COR-L47 (cell line): Measurements from ENCODE around the gene JSRP1.
"Not testable (repeated sequence)": the region's sequence is repeated elsewhere in the genome, so short reads cannot be mapped to it uniquely, and the experiment has no call there.

Experiments used
- DNase-seq: peaks from one replicate; lab custom pipeline; 2025; lab: John Stamatoyannopoulos, UW

JSRP1 gene

GRCh38 chr19:2282062-2282861 lies 26.0 kb upstream of the JSRP1 start, which contains the start of gene PEAK3:
PEAK3 (minus strand) TSS chr19:2282175; CDS start chr19:2280931, 1,244 bp downstream.
- DNase-seq: no peak

DNA sequence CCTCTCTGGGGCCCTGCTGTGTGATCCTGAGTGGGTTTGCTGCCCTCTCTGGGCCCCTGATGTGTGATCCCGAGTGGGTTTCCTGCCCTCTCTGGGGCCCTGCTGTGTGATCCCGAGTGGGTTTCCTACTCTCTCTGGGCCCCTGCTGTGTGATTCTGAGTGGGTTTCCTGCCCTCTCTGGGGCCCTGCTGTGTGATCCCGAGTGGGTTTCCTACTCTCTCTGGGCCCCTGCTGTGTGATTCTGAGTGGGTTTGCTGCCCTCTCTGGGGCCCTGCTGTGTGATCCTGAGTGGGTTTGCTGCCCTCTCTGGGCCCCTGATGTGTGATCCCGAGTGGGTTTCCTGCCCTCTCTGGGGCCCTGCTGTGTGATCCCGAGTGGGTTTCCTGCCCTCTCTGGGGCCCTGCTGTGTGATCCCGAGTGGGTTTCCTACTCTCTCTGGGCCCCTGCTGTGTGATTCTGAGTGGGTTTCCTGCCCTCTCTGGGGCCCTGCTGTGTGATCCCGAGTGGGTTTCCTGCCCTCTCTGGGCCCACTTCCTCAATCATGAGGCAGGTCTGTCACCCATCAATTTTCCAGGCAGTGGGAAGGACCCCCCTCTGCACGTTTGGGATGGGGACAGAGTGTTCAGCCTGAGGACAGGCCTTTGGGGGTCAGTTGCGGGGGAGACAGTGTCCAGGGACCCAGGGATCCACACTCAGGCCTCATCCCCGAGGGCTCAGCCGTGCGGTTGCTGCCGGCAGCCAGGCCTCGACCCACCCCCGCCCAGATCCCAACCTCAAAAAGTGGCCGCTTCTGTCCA lies 25.2 kb upstream of the JSRP1 start:
- not testable (repeated sequence) for DNase-seq

DNA sequence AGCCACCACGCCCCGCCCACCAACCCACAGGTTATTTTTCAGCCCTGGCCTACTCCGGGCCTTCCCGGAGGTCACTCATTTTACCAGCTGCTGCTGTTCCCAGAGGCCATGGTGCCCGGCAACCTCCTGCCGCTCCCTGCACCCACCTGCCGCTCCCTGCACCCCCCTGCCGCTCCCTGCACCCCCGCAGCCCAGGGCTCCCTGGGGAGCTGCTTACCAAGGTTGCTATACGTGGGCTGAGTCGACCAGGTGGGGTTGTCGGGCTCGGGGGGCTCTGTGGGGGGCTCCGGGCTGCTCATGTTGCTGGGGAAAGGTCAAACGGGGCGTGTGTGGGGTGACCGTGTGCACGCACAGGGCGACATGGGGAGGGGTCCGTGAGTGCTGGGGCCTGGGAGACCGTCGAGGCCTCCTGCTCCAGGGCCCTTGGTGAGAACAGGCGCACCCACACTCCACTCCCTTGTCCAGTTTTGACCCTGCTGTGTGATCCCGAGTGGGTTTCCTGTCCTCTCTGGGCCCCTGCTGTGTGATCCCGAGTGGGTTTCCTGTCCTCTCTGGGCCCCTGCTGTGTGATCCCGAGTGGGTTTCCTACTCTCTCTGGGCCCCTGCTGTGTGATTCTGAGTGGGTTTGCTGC lies 24.5 kb upstream of the JSRP1 start:
- no peak for DNase-seq

- DNase-seq: no peak
Measured at GRCh38 chr19:2278459-2279158, 22.4 kb upstream of the JSRP1 start.

GRCh38 chr19:2277138-2277537 lies 20.9 kb upstream of the JSRP1 start:
- no peak for DNase-seq

GRCh38 chr19:2276429-2276986 lies 20.3 kb upstream of the JSRP1 start:
- DNase-seq: no peak

DNA sequence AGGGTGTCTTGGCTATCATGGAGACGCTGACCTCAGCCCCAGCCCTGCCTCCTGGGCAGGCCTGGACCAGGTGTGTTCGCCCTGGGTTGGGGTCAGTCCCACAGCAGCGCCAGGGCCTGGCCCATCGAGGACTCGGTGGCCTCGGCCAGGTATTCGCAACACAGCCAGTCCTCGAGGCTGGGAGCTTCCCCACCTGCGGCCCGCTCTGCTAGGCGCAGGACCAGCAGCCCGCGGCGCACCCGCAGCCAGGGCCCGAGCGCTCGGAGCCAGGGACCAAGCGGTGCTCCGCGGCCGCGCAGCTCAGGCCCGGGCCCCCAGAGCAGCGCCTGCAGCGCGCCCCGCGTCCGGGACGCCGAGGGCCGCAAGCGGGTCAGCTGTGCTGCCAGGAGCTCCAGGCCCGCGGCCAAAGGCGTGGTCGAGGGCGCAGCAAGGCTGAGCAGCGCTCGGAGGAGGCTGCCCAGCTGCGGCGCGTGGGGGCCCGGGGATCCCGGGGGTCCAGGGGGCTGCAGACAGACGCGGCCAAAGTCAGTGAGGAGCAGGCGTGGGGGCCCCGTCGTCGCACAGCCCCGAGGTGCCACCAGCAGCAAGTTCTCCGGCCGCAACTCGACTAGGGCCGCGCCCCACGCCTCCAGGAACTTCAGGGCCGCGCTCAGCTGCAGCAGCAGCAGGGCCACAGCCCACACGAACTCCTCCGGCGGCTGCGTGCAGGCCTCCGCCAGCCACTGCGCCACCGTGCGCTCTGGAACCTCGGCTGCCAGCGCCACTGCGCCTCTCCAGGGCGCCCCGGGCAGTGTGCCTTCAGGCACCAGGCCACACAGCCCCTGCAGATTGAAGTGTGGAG lies 19.6 kb upstream of the JSRP1 start:
- DNase-seq: no peak

GRCh38 chr19:2274931-2275535 lies 18.8 kb upstream of the JSRP1 start:
- DNase-seq: peak; percentile 76

GRCh38 chr19:2274185-2274711 lies 18.0 kb upstream of the JSRP1 start:
- DNase-seq: no peak

DNA sequence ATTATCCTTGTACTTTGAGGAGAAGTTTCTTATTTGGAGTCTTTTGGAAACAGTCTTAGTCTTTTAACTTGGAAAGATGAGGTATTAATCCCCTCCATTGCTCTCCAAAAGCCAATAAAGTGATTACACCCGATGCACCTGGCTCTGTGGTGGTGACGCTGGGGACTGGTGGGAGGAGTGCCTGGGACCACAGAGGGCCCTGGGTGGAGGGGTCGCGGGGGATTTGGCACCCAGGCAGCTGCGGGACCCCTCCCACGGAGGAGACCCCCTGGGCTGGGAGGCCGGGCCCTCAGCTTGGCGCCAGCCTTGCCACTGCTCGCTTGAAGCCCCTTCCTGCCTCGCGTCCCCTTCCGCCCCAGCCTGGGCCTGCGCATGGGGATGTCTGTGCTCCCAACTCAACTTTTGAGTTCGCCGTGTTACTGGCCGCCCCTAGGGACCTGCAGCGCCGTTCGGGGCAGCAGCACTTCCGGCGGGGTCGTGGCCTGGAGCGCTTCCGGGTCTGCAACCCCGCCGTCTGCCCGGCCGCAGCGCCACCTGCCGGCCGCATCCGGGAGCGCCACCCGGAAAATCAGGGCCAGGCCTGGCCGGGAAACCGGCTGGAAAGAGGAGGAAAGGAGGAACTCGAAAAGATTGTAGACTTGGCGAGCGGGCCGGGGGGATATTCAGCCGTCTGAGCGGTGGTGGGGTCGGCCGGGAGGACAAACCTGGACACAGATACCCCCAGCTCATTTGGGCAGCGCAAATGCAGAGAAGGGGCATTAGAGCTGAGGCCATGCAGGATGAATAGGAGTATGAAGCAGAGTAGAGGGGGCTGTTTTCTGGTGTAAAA lies 17.4 kb upstream of the JSRP1 start:
- peak; percentile 46 for DNase-seq

- no peak for DNase-seq
Measured at GRCh38 chr19:2271234-2272103, 15.3 kb upstream of the JSRP1 start.

GRCh38 chr19:2270423-2271233 lies 14.4 kb upstream of the JSRP1 start:
- peak; percentile 50 for DNase-seq

DNA sequence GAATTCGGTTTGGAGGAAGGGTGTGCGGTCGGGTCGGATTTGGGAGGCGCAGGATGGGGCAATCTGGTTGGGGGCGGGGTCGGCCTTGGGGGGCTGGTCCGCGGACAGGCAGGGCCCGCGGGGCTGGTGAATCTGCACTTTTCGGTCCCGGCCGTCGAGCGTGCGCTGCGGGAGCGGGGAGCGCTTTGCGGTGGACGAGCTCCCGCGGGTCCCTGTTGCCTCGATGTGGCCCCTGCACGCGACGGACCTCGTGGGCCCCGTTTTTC lies 13.9 kb upstream of the JSRP1 start:
- no peak for DNase-seq

DNA sequence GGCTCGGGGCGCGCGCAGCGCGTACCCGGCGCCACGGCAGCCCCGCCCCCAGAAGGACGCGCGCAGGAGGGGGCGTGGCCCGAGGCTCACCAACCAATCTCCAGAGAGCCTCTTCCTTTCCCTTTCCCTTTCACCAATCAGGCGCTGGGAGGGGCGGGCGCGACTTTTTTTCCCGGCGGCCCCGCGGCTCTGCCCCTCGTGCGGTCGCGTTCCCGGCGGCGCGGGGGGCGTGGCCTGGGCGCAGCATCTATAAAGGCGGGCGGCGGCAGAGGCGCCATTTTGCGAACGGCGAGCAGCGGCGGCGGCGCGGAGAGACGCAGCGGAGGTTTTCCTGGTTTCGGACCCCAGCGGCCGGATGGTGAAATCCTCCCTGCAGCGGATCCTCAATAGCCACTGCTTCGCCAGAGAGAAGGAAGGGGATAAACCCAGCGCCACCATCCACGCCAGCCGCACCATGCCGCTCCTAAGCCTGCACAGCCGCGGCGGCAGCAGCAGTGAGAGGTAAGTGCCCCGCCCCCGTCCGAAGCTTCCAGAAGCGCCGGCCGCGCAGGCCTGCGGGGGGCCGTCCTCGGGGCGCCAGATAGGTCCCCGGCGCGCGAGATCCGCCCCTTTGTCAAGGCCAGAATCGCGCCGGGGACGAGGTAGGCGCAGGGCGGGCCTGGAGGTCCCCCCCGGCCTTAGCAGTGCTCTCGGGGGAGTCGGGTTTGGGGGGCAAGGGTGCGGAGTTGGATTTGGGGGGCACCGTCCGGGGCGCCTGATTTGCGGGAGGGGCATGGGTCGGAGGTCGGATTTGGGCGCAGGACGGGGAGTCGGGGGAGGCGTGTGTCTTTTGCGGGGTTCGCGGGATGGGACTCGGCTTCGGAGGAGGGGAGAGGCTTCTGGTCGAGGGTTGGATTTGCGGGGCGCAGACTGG lies 13.3 kb upstream of the JSRP1 start:
- peak; percentile 94 for DNase-seq

DNA sequence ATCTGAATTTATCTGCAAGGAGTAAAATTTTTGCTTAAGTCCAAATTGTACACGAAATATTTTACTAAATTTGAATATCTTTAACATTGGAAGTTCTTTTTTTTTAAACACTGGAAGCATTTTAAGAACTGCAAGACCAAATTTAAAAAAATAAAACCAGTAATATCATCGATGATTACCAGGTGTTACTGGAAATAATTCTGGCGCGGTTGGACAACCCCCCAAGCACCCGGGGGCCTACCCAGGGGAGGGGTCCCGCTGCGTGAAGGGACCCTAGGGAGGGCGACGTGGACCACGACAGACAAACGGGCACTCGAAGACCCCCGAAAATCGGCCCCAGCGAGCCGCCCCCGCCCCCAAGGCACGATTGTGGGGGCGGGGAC lies 12.6 kb upstream of the JSRP1 start:
- DNase-seq: no peak

GRCh38 chr19:2268480-2268830 lies 12.2 kb upstream of the JSRP1 start:
- no peak for DNase-seq
